Heart left ventricle (tissue), 13 donors: ENCODE data around the gene APP.

Source experiments
- CTCF ChIP-seq, 12 donors: fragments of 200-600 bp; sonication (generic) in 4 of 12; IDR thresholded peaks; one replicate each; pipeline versions ENCODE4 v1.5.0 to v1.8.0; 2018 to 2022; ENCODE audit warnings: antibody characterized with exemption in 12 of 12, mild to moderate bottlenecking in 5 of 12
- POLR2A ChIP-seq, 2 donors: fragments of 450-650 bp; IDR thresholded peaks; one replicate each; pipeline ENCODE4 v1.6.1; 2017; ENCODE audit warnings: antibody characterized with exemption in 2 of 2, mild to moderate bottlenecking in 2 of 2, moderate library complexity in 2 of 2
- donor health status: ischemic (EF 13 %, LVEDD 7.1; RV severe dilation, severe dysfunction).
- donor health status: DM: no; HTN: yes; CAD: no.
- donor health status: DM: no; HTN: no; CAD: no.
- donor health status: ischemic (EF 25% LVEDD 6.9; RV normal size, moderate dysfunction).
- donor health status: ischemic (EF 25% LVEDD 5.7; RV mildly dilated, moderate dysfunction).
- donor health status: ischemic (EF 35%, LVEDD 5.7; RV mildly dilated, moderate dysfunction).
- donor health status: nonischemic (EF 11% LVEDD 7.7; RV severe dilation, severe dysfunction).
- donor health status: DM: yes; HTN: yes; CAD: no.
- donor health status: PGD.
- donor health status: ischemic (EF 29% LVEDD 5.4; RV normal size, mild dysfunction).
- donor health status: nonischemic (EF 23%, LVEDD 6.1; RV moderate dilation, normal function).

GRCh38 chr21:26050857-26051256 is 119.7 kb downstream of the APP start:
- no peak for TF ChIP-seq POLR2A (IDR thresholded peaks at IDR 0.05)
- no peak for TF ChIP-seq CTCF (IDR thresholded peaks at IDR 0.05)
